Stimulated activated CD8-positive, alpha-beta memory T cell treated with anti-CD3 and anti-CD28 coated beads, Interleukin-7, amount 100 ng/mL, for 24 hours (primary cell): Measurements from ENCODE around the gene PMVK.
A peak's percentile ranks its signal among the peaks of the same experiment; 100 is the strongest.

Source experiments
- DNase-seq: peaks from one replicate; pipeline ENCODE4 v3.0.0-alpha.2; 2020; ENCODE audit warnings: low read depth

The PMVK gene

GRCh38 chr1:154945962-154946850 is 9.7 kb upstream of the PMVK start:
- no peak for DNase-seq

GRCh38 chr1:154945160-154945961 is 8.8 kb upstream of the PMVK start:
- no peak for DNase-seq

- DNase-seq: no peak
Observed at GRCh38 chr1:154944401-154945159, 8.1 kb upstream of the PMVK start.

- DNase-seq: no peak
Observed at GRCh38 chr1:154943649-154944400, 7.3 kb upstream of the PMVK start.

GRCh38 chr1:154941333-154942013 is 5.0 kb upstream of the PMVK start:
- DNase-seq: no peak

GRCh38 chr1:154940651-154941194 is 4.2 kb upstream of the PMVK start:
- no peak for DNase-seq

GRCh38 chr1:154940213-154940560 is 3.7 kb upstream of the PMVK start:
- no peak for DNase-seq

- DNase-seq: no peak
Observed at GRCh38 chr1:154938604-154939399, 2.3 kb upstream of the PMVK start.

GRCh38 chr1:154937988-154938386 is 1.5 kb upstream of the PMVK start:
- no peak for DNase-seq

GRCh38 chr1:154937085-154937987 is 817 bp upstream of the PMVK start:
- DNase-seq: peak; percentile 76

GRCh38 chr1:154935749-154936554 is 567 bp downstream of the PMVK start:
- DNase-seq: no peak

GRCh38 chr1:154934358-154934948 is 2.1 kb downstream of the PMVK start:
- no peak for DNase-seq

GRCh38 chr1:154931940-154932487 is 4.5 kb downstream of the PMVK start:
- DNase-seq: no peak

GRCh38 chr1:154926201-154926600 is 10.3 kb downstream of the PMVK start:
- DNase-seq: no peak

GRCh38 chr1:154925335-154926170 is 11.0 kb downstream of the PMVK start:
- no peak for DNase-seq

GRCh38 chr1:154923695-154924094 is 12.8 kb downstream of the PMVK start:
- no peak for DNase-seq
